ENCODE data around the gene AQP12B.

AQP12B gene

GRCh38 chr2:240647503-240648154 lies 35.1 kb downstream of the AQP12B start:
- no peak for DNase-seq

- DNase-seq = no peak
Observed at GRCh38 chr2:240646900-240647502, 35.7 kb downstream of the AQP12B start.

GRCh38 chr2:240646176-240646899 lies 36.3 kb downstream of the AQP12B start:
- no peak for DNase-seq

- DNase-seq = no peak
Observed at GRCh38 chr2:240645801-240646175, 36.9 kb downstream of the AQP12B start.

GRCh38 chr2:240645346-240645745 lies 37.3 kb downstream of the AQP12B start:
- no peak for DNase-seq

- no peak for DNase-seq
Observed at GRCh38 chr2:240644859-240645301, 37.8 kb downstream of the AQP12B start.

- no peak for DNase-seq
Observed at GRCh38 chr2:240644171-240644651, 38.5 kb downstream of the AQP12B start.

GRCh38 chr2:240643811-240644150 lies 38.9 kb downstream of the AQP12B start:
- no peak for DNase-seq

- DNase-seq = no peak
Observed at GRCh38 chr2:240643093-240643810, 39.4 kb downstream of the AQP12B start.

- no peak for DNase-seq
Observed at GRCh38 chr2:240642806-240643092, 39.9 kb downstream of the AQP12B start.

GRCh38 chr2:240642061-240642805 lies 40.5 kb downstream of the AQP12B start:
- no peak for DNase-seq

GRCh38 chr2:240640939-240641338 lies 41.7 kb downstream of the AQP12B start:
- DNase-seq = no peak

GRCh38 chr2:240639566-240639965 lies 43.1 kb downstream of the AQP12B start:
- no peak for DNase-seq

- no peak for DNase-seq
Observed at GRCh38 chr2:240638512-240639160, 44.0 kb downstream of the AQP12B start.

- no peak for DNase-seq
Observed at GRCh38 chr2:240637901-240638345, 44.8 kb downstream of the AQP12B start.

- no peak for DNase-seq
Observed at GRCh38 chr2:240637116-240637900, 45.4 kb downstream of the AQP12B start.

- DNase-seq = no peak
Observed at GRCh38 chr2:240636563-240637115, 46.0 kb downstream of the AQP12B start.

GRCh38 chr2:240635998-240636547 lies 46.6 kb downstream of the AQP12B start:
- no peak for DNase-seq

- no peak for DNase-seq
Observed at GRCh38 chr2:240635121-240635997, 47.3 kb downstream of the AQP12B start.

- no peak for DNase-seq
Observed at GRCh38 chr2:240632306-240632721, 50.4 kb downstream of the AQP12B start.

All from stimulated activated naive CD4-positive, alpha-beta T cell treated with Interleukin-2 at 50 U/mL for 16 hours (primary cell).